T-helper 9 cell (primary cell): ENCODE data around the gene ISCA2.

Experiments
- DNase-seq: peaks from one replicate; pipeline ENCODE4 v3.0.0-alpha.2; 2020

The ISCA2 gene

DNA sequence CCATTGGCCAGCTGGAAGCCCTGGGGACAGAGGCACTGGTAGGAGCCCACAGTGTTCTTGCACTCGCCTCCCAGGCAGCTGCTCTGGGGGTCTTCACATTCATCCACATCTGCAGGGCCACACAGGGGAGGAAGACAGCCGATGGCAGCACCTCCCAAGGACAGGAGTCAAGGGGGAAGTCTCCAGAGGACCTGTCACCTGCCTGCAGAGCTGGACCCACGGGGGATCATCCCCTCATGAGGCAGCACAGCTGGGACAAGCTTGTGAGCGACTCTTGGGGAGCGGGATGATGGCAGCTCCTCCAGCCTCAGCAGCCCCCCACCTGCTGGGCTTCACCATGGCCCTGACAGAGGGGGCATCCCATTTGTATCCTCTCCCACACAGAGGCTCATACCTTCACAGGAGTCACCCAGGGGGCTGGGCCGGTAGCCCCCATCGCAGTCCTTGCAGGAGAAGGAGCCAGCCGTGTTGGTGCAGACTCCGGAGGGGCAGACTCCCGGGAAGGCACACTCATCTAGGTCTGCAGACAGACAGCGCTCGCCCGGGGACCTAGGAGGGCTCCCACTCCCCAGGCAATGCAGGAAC, 15.4 kb downstream of the ISCA2 start:
- DNase-seq, result no peak

- DNase-seq, result no peak
Measured at GRCh38 chr14:74509587-74510222, 16.1 kb downstream of the ISCA2 start.

- no peak for DNase-seq
Measured at GRCh38 chr14:74510223-74510931, 16.8 kb downstream of the ISCA2 start.

DNA sequence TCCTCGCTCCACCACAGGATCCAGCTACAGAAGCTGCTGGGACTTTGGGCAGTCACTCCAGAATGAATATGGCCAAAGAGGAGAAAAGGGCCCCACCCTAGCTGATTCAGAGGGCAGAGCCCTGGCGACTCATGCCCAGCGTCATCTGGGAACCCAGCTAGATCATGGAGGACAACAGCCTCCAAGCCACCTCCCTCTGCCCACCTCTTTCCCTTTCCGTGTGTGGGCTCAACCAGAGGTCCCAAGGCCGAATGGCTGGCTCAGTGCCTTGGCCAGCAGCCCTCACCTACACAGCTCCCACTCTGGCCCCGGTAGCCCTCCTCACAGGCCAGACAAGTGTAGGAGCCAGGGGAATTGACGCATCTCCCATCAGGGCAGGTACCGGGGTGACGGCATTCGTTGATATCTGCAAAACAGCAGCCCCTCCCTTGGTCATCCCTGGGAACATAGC, 17.4 kb downstream of the ISCA2 start:
- no peak for DNase-seq

DNA sequence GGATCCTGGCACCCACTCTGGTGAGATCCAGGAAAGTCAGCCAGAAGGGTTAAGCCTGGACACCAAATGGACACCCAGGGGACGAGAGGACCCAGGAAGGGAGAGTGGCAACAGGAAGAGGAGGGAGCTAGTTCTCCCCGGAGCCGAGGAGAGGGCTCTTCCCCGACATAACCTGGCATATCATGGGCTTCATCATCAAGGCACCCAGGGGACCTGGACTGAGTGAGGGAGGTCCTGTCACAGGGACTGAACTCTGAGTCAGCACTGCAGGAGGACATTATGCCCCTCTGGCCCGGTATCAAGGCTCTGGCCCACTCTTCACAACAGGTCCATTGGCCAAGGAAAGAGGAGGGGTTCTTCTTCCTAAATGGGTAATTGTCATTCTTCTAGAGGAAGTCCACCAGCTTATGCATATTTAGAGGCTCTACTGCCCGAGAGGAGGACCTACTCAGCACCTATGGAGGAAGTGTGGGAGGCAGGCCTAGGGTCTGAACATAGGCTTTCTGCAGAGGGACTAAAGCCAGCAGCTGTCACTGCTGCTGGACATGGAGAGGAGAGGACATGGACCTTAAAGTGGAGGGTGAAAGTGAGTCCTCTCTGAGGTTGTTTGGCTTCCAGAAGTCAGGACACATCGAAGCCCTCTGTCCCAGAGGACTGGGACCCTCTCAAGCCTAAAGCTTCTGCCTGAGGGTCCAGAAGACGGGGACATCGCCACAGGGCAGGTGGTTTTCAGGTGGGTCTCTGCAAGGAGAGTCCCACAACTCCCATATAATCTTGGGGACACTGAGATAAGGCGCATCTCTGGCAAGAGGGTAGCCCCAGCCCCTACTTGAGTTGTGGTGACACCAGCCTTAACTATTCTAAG, 18.6 kb downstream of the ISCA2 start:
- DNase-seq, result no peak

GRCh38 chr14:74514471-74514941, 20.9 kb downstream of the ISCA2 start:
- DNase-seq, result no peak

GRCh38 chr14:74515891-74516412, 22.4 kb downstream of the ISCA2 start:
- no peak for DNase-seq

- DNase-seq, result no peak
Measured at GRCh38 chr14:74516451-74517160, 23.0 kb downstream of the ISCA2 start.

DNA sequence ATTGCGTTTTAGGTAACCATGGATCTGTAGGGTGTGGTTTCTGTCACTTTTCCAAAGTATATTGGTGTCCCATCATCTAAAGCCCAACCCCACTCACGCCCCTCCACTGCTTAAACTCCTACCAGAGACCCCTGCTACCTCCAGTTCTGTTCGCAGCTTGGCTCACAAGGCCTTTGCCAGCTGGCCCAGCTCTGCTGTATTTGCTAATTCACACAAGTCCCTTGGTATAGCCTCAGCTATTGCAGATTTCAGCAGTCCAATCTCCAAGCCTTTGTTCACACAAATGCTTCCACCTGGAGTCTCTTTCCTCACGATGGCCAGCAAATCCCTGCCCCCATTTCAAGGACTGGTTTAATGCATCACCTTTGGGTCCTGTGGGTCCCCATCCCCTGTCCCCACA, 24.2 kb downstream of the ISCA2 start:
- DNase-seq, result no peak

- DNase-seq, result no peak
Measured at GRCh38 chr14:74518221-74518620, 24.7 kb downstream of the ISCA2 start.

DNA sequence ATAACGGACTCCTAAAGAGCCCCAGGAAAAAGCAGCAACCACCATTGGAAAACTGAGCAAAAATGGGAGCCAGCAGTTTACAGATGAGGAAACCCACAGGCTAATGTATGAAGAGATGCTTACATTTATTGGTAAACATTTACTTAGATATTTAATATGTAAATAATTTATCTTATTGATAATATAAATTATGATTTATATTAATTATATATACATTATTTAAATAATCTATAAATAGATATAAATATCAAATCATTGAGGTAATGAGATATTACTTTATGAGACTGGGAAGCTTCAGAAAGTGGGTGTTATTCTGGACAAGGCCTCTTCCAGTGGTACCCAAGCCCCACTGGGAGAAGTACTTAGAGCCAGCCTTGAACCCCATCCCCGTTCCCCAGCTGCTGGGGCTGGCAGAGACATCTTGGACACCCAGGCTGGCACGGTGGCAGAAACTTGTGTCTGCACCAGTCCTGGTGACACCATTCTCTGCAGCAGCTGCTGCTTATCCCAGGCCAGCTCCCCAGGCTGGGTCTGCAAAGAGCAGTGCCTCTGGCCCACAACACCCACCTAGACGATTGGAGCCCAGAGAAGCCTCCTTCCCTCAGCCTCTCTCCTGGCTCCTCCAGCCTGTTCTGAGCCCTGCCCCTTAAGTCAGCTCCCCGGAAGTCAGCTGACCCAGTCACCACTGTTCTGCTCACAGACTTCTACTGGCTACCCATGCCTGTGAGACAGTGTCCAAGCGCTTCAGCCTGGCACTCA, 25.9 kb downstream of the ISCA2 start:
- DNase-seq, result no peak

DNA sequence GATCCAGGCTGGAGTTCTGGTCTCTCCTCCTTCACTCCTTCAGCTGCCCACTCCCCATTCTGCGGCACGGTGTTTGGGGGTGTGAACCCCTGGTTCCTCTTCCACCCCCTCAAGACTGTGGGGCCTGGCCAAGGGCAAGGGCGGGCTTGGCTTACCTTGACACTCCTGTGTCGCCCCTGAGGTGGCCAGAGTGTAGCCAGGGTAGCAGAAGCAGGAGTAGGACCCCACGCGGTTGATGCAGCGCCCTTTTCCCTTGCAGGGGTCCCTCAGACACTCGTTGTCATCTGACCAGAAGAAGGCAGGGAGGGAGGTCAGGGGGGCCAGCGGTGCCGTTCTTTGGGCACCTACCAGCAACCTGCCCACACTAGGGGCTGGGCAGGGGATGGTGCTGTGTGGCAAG, 28.2 kb downstream of the ISCA2 start:
- DNase-seq, result no peak

DNA sequence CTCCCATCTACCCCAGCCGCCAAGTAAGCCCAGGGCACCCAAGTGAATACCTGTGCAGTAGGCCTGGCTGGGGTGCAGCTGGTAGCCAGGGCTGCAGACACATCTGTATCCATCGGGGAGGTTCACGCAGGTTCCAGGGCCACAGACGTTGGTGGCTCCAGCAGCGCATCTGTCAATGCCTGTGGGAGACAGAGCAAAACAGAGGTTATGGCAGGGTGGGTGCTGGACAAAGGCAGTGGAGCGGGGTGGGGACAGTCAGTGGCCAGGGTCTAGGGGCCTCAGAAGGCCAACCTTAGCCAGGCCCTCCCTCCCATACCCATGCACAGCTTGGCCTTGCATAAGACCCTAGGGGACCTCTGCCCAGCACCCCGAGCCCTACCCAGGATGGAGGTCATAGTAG, 29.2 kb downstream of the ISCA2 start:
- DNase-seq, result no peak

DNA sequence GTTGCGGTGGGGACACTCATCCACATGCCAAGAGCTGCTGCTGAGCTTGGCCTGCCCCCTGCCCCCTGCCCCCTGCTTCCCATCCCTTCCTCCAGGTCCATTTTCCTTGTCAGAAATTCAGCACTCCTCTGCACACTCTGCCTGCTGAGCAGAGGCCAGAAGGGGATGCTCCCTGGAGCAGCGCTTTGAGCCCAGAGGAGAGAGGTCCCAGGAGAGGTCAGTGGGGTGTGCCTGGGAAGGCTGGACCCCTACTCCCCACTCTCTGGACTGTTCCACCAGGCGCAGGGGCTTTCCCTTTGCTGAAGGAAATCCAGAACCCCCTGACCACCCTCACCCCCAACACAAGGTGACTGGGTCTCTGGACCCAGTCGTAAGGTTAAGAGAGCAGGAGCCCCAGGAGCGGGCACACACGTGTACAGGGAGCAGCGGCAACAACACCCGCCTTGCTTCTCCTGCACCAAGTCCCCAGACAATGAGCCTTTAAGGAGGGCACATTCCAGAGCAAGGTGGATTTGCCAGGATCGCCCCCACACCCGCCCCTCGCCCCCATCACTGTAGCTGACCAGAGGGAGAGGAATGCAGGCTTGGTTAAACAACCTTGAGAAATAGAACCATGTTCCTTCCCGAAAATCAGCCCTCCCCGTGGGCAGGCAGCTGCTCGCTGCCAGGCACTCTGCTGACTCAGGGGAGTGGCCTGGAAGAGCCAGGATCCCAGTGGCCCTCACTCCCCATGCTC, 30.7 kb downstream of the ISCA2 start:
- no peak for DNase-seq

GRCh38 chr14:74524812-74525135, 31.2 kb downstream of the ISCA2 start:
- DNase-seq, result no peak

- no peak for DNase-seq
Measured at GRCh38 chr14:74525361-74525851, 31.8 kb downstream of the ISCA2 start.

GRCh38 chr14:74526854-74527585, 33.5 kb downstream of the ISCA2 start:
- DNase-seq, result no peak

GRCh38 chr14:74527736-74528280, 34.2 kb downstream of the ISCA2 start:
- DNase-seq, result no peak

- no peak for DNase-seq
Measured at GRCh38 chr14:74528406-74528805, 34.8 kb downstream of the ISCA2 start.

- no peak for DNase-seq
Measured at GRCh38 chr14:74528886-74529285, 35.3 kb downstream of the ISCA2 start.
